ENCODE data around the gene SPATA22.
"Not testable (repeated sequence)": the region's sequence is repeated elsewhere in the genome, so short reads cannot be mapped to it uniquely, and the experiment has no call there.

SPATA22 gene

GRCh38 chr17:3401786-3402185 is 69.8 kb downstream of the SPATA22 start:
- intact Hi-C loops (cut with DNase I; ENCODE audit: low total_unique reads), result no loop called here
- peaks cover 0 to 7% (median 0%) of the 10 kb centered on the region in 3 donors for H3K9me3 ChIP-seq
- TF ChIP-seq CTCF (IDR thresholded peaks at IDR 0.05), result no peak

GRCh38 chr17:3400055-3400454 is 71.6 kb downstream of the SPATA22 start:
- no peak overlapping the region for H3K27ac ChIP-seq
- H3K36me3 ChIP-seq, result no peaks in the 10 kb centered on the region
- H3K4me3 ChIP-seq, result no peak overlapping the region
- no peaks in the 10 kb centered on the region for H3K9me3 ChIP-seq
- no peak for TF ChIP-seq CTCF (IDR thresholded peaks at IDR 0.05)
- intact Hi-C loops (cut with DNase I; ENCODE audit: low total_unique reads), result no loop called here
- no peak for DNase-seq
- H3K4me1 ChIP-seq, result no peaks in the 10 kb centered on the region
- no peaks in the 10 kb centered on the region for H3K27me3 ChIP-seq

More at GRCh38 chr17:3401786-3402185, 69.8 kb downstream of the SPATA22 start:
- DNase-seq, result no peak
- Histone ChIP-seq H3K4me3 (no peak overlapping the region), H3K4me1 (no peaks in the 10 kb centered on the region), H3K27ac (no peak overlapping the region), H3K27me3 (no peaks in the 10 kb centered on the region), H3K36me3 (no peaks in the 10 kb centered on the region)

GRCh38 chr17:3398310-3398709 is 73.3 kb downstream of the SPATA22 start, which contains the start of gene OR1E1:
TSS of gene OR1E1 (minus strand) at chr17:3398410. CDS start at chr17:3398410, 0 bp downstream.
- Histone ChIP-seq H3K27me3 (no peaks in the 10 kb centered on the region), H3K36me3 (no peaks in the 10 kb centered on the region), H3K27ac (no peak within 1 kb of the TSS), H3K4me1 (no peaks in the 10 kb centered on the region), H3K4me3 (no peak within 1 kb of the TSS), H3K9me3 (no peaks in the 10 kb centered on the region)
- TF ChIP-seq CTCF (IDR thresholded peaks at IDR 0.05), result no peak
- DNase-seq, result no peak
- intact Hi-C loops (cut with DNase I; ENCODE audit: low total_unique reads), result no loop called here

GRCh38 chr17:3397801-3398200 is 73.8 kb downstream of the SPATA22 start:
- H3K4me1 ChIP-seq; H3K9me3 ChIP-seq; H3K27me3 ChIP-seq; H3K36me3 ChIP-seq; H3K4me3 ChIP-seq; H3K27ac ChIP-seq; intact Hi-C loops (cut with DNase I; ENCODE audit: low total_unique reads); DNase-seq: not testable (repeated sequence)

Measured in tibial artery (tissue), 4 donors.